Tibial nerve (tissue), 4 donors: ENCODE data around the gene SAMHD1. TPM values are rescaled to one million over a fixed set of nuclear protein-coding genes. Genes with fewer than 3 reads are reported as not detected.
A peak's percentile ranks its signal among the peaks of the same experiment; 100 is the strongest.

Experiments
- DNase-seq, 2 donors: peaks; one replicate each; pipeline ENCODE4 v3.0.0-alpha.2; 2019; ENCODE audit warnings: low spot score in 2 of 2
- H3K27ac ChIP-seq, 4 donors: fragments of 200-600 bp; sonication (generic) in 3 of 4; one replicate each; pipeline ENCODE4 v1.5.1; 2017 to 2019; ENCODE audit warnings: mild to moderate bottlenecking in 1 of 4
- H3K27me3 ChIP-seq, 2 donors: fragments of 200-600 bp; sonication (generic) in 1 of 2; one replicate each; pipeline versions ENCODE4 v1.5.1 to v1.6.0; 2017 to 2019
- H3K36me3 ChIP-seq, 3 donors: fragments of 200-600 bp; sonication (generic); one replicate each; pipeline ENCODE4 v1.5.1; 2018 to 2019
- H3K4me1 ChIP-seq, 4 donors: fragments of 200-600 bp; sonication (generic) in 3 of 4; one replicate each; pipeline ENCODE4 v1.5.1; 2017 to 2019
- H3K4me3 ChIP-seq, 4 donors: fragments of 200-600 bp; sonication (generic) in 3 of 4; one replicate each; pipeline ENCODE4 v1.5.1; 2017 to 2019; ENCODE audit warnings: mild to moderate bottlenecking in 1 of 4, moderate library complexity in 1 of 4
- H3K9me3 ChIP-seq, 4 donors: fragments of 200-600 bp; sonication (generic) in 3 of 4; one replicate each; pipeline ENCODE4 v1.5.1; 2017 to 2019
- EP300 ChIP-seq, 2 donors: sonication (generic); formaldehyde crosslinking; IDR thresholded peaks; one replicate each; pipeline ENCODE4 v1.6.1; 2017; ENCODE audit warnings: antibody characterized with exemption in 2 of 2, mild to moderate bottlenecking in 1 of 2
- POLR2A ChIP-seq, 2 donors: fragments of 450-650 bp; IDR thresholded peaks; one replicate each; pipeline ENCODE4 v1.6.1; 2017; ENCODE audit warnings: antibody characterized with exemption in 2 of 2, mild to moderate bottlenecking in 2 of 2, moderate library complexity in 2 of 2
- WGBS, 2 donors: methylation state at CpG; one replicate each; pipeline ENCODE4 v1.1.5; 2018; 5-methylcytosine and 5-hydroxymethylcytosine counted together
- total RNA-seq, 4 donors: library from RNA; depleted of rRNA; stranded (reverse); fragments of >200 nt; gene quantifications; one replicate each; pipeline ENCODE4 v1.1.0, GENCODE V29; 2016
- TF ChIP-seq, protein P1 (sequence below), 5 experiments: fragments of 200-600 bp in 3 of 5; fragments of 450-650 bp in 2 of 5; sonication (generic) in 3 of 5; IDR thresholded peaks; one replicate each; pipeline ENCODE4 v1.5.1; 2016 to 2019; ENCODE audit warnings: antibody characterized with exemption in 5 of 5, mild to moderate bottlenecking in 3 of 5, moderate library complexity in 2 of 5

The SAMHD1 gene
- total RNA-seq, 4 donors from 2014 or later, result 466 to 595 (median 566) TPM

- Histone ChIP-seq H3K36me3 (peaks cover 4 to 70% (median 32%) of the 10 kb centered on the region in 3 donors), H3K27me3 (no peaks in the 10 kb centered on the region), H3K27ac (peak overlapping the region in 1 of 4 donors; percentile 25), H3K4me3 (no peak overlapping the region), H3K4me1 (peaks cover 0 to 19% (median 7%) of the 10 kb centered on the region in 4 donors), H3K9me3 (no peaks in the 10 kb centered on the region)
- DNase-seq, result no peak
- no peak for TF ChIP-seq EP300 (IDR thresholded peaks at IDR 0.05)
- TF ChIP-seq POLR2A (IDR thresholded peaks at IDR 0.05), result no peak
- TF ChIP-seq, protein P1, sequence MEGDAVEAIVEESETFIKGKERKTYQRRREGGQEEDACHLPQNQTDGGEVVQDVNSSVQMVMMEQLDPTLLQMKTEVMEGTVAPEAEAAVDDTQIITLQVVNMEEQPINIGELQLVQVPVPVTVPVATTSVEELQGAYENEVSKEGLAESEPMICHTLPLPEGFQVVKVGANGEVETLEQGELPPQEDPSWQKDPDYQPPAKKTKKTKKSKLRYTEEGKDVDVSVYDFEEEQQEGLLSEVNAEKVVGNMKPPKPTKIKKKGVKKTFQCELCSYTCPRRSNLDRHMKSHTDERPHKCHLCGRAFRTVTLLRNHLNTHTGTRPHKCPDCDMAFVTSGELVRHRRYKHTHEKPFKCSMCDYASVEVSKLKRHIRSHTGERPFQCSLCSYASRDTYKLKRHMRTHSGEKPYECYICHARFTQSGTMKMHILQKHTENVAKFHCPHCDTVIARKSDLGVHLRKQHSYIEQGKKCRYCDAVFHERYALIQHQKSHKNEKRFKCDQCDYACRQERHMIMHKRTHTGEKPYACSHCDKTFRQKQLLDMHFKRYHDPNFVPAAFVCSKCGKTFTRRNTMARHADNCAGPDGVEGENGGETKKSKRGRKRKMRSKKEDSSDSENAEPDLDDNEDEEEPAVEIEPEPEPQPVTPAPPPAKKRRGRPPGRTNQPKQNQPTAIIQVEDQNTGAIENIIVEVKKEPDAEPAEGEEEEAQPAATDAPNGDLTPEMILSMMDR (IDR thresholded peaks at IDR 0.05), result no peak
- WGBS, 2 donors, result 85 to 89% methylated on average over 9 of the region's 9 CpGs
Measured at GRCh38 chr20:36890586-36890985, 60.9 kb downstream of the SAMHD1 start.

- TF ChIP-seq POLR2A (IDR thresholded peaks at IDR 0.05) (no peak), EP300 (IDR thresholded peaks at IDR 0.05) (peak in 1 of 2 donors; percentile 57)
- TF ChIP-seq, protein P1 (IDR thresholded peaks at IDR 0.05), result no peak
- H3K4me3 ChIP-seq, result no peak overlapping the region
- peaks cover 0 to 22% (median 7%) of the 10 kb centered on the region in 4 donors for H3K4me1 ChIP-seq
- H3K36me3 ChIP-seq, result peaks cover 4 to 54% (median 32%) of the 10 kb centered on the region in 3 donors
- H3K27ac ChIP-seq, result no peak overlapping the region
- no peak for DNase-seq
- no peaks in the 10 kb centered on the region for H3K9me3 ChIP-seq
- H3K27me3 ChIP-seq, result no peaks in the 10 kb centered on the region
- WGBS, 2 donors, result 74 to 83% methylated on average over 7 to 11 of the region's 15 CpGs
Measured at GRCh38 chr20:36888880-36889516, 62.5 kb downstream of the SAMHD1 start.

DNA sequence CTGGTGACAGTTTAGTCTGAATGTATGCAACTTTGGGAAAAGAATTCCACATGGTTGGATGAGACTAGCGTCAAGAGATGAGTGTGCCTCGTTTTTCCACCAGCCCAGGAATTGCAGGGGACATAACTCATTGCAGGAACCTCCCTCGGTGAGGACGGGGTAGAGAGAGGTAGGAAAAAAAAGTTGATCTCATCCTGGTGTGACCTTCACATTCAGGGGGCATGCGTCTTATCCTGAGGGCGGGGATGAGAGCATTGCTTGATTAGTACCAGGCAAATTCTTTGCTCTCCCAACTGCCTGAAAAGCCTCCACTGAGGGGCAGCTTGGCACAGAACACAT lies 63.8 kb downstream of the SAMHD1 start:
- no peaks in the 10 kb centered on the region for H3K27me3 ChIP-seq
- peaks cover 0 to 22% (median 7%) of the 10 kb centered on the region in 4 donors for H3K4me1 ChIP-seq
- no peak overlapping the region for H3K4me3 ChIP-seq
- H3K9me3 ChIP-seq, result no peaks in the 10 kb centered on the region
- H3K27ac ChIP-seq, result peak overlapping the region in 3 of 4 donors; percentile 27 to 69 (median 63)
- no peak for DNase-seq
- H3K36me3 ChIP-seq, result peaks cover under 1 to 41% (median 22%) of the 10 kb centered on the region in 3 donors
- 29 to 38% methylated on average over 6 of the region's 6 CpGs for WGBS, 2 donors
- TF ChIP-seq EP300 (IDR thresholded peaks at IDR 0.05) (peak in 1 of 2 donors; percentile 23), POLR2A (IDR thresholded peaks at IDR 0.05) (no peak)

DNA sequence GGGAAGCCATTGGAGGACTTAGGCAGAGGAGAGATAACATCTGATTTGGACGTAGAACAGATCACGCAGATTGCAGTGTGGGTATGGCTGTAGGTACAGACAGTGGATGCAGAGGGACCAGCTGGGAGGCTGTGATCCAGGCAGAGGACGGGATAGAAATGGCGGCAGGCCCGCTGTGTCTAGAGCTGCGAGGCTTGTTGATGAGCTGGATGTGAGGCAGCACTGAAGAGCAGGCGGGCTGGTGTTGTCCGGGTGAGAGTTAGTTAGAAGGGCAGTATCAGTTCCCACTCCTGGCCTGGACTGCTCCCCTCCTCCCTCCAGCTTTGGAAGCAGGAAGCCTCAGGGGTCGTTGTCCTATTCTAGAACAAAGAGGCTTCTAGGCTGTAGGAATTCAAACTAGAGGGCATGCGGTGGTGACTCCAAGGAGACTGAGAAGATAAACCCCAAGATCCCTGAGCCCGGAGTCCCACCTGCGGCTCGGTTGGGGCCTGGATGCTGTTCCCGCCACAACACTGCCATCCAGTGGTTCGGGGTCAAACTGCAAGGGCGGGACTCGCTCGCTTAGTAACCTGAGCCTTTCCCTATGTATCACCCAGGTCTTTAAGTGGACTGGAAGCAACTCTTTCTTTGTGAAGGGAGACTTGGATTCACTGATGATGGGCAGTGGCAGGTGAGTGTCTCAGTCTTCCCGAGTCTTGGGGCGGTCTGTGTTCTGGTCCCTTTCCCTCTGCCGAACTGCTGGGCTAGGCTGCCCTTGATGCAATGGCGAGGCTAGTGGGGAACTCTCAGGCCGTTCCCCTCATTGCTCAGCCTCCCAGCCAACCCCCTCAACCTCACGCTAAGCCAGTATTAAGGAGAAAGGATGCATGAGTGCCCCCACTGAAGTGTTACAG lies 64.4 kb downstream of the SAMHD1 start:
- TF ChIP-seq, protein P1 (IDR thresholded peaks at IDR 0.05), result peak; percentile 91 to 98 (median 95)
- TF ChIP-seq EP300 (IDR thresholded peaks at IDR 0.05), result peak in 1 of 2 donors; percentile 43
- TF ChIP-seq POLR2A (IDR thresholded peaks at IDR 0.05), result no peak
- H3K27ac ChIP-seq, result peak overlapping the region in 3 of 4 donors; percentile 27 to 69 (median 63)
- WGBS, 2 donors, result 17 to 23% methylated on average over 21 to 22 of the region's 24 CpGs
- H3K4me3 ChIP-seq, result no peak overlapping the region
- peaks cover 0 to 22% (median 7%) of the 10 kb centered on the region in 4 donors for H3K4me1 ChIP-seq
- DNase-seq, result peak; percentile 73 to 88
- H3K27me3 ChIP-seq, result no peaks in the 10 kb centered on the region
- H3K9me3 ChIP-seq, result no peaks in the 10 kb centered on the region
- peaks cover 0 to 35% (median 16%) of the 10 kb centered on the region in 3 donors for H3K36me3 ChIP-seq

GRCh38 chr20:36885356-36885755 lies 66.2 kb downstream of the SAMHD1 start:
- Histone ChIP-seq H3K36me3 (peaks cover 0 to 17% (median 0%) of the 10 kb centered on the region in 3 donors), H3K9me3 (no peaks in the 10 kb centered on the region), H3K4me3 (no peak overlapping the region), H3K27ac (no peak overlapping the region), H3K4me1 (peaks cover 0 to 22% (median 7%) of the 10 kb centered on the region in 4 donors), H3K27me3 (no peaks in the 10 kb centered on the region)
- TF ChIP-seq EP300 (IDR thresholded peaks at IDR 0.05), result no peak
- TF ChIP-seq, protein P1 (IDR thresholded peaks at IDR 0.05), result peak in 1 of 5 experiments; percentile 16
- WGBS, 2 donors, result 38 to 40% methylated on average over 8 of the region's 8 CpGs
- no peak for DNase-seq
